GM18873 (cell line): ENCODE data around the gene LIN28B.
"Not testable (repeated sequence)": the region's sequence is repeated elsewhere in the genome, so short reads cannot be mapped to it uniquely, and the experiment has no call there.

Source experiments
- ATAC-seq: cut with Tn5 transposase; IDR thresholded peaks from one replicate; pipeline ENCODE4 v1.9.1; 2021; ENCODE audit warnings: mild to moderate bottlenecking, moderate library complexity, moderate number of reproducible peaks; ENCODE audit not compliant: unreplicated experiment, low FRiP score

LIN28B gene

GRCh38 chr6:105058846-105059245, 101.9 kb downstream of the LIN28B start:
- no peak for ATAC-seq

DNA sequence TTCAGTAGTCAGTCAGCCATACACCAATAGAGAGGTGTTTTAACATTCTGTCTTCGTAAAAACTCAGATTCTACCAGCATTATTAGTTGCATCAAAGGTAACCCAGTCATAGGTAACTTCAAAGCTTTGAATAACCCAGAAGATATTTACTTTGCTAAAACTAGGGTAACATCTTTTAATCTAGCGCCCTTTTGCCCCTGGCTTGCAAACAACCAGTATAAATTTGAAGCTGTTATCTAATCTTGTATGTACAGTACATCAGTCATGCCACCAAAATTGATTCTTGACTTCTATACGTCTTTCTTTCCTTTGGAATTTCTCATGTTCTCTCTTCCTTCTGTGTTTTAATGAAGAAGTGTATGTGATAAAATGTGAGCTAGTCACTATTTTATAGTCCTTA, 109.3 kb downstream of the LIN28B start:
- ATAC-seq: no peak

DNA sequence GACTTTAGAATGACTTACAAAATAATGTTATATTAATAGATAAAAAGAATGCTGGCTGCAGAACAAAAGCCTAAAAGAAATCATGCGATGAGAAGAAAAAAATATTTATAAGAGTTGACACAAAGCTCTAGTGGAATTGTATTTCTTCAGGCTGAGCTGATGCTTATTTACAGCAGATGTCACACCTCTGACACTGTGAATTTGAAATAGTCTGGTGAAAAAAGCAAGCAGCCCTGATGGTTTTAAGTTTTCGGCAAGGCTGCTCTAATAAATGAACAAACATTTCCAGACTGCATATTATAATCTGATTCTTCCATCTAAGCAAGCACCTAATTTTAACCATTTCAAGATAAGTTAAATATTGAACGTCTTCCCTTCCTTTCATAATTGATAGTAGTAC, 109.9 kb downstream of the LIN28B start:
- no peak for ATAC-seq

- ATAC-seq: no peak
Observed at GRCh38 chr6:105067329-105067728, 110.4 kb downstream of the LIN28B start.

DNA sequence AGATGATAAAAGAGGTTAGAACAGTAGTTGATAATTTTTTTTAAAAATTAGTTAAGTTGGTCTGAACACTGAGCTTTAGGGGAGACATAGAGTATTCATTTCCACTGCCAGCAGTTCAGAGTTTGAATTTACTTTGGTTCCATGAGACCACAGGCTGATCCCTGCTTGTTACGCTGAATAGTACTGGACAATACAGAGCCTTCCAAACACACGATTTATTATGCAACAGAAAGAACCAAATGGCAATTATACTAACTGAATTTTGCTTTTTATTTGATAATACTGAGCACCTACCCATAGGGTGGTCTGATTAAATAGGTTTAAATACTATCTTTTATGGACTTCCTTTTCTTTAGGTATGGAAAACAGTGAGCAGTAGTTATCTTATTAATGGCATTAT, 111.5 kb downstream of the LIN28B start:
- no peak for ATAC-seq

GRCh38 chr6:105069821-105070445, 113.0 kb downstream of the LIN28B start:
- ATAC-seq: no peak

- ATAC-seq: no peak
Observed at GRCh38 chr6:105072798-105073199, 115.9 kb downstream of the LIN28B start.

DNA sequence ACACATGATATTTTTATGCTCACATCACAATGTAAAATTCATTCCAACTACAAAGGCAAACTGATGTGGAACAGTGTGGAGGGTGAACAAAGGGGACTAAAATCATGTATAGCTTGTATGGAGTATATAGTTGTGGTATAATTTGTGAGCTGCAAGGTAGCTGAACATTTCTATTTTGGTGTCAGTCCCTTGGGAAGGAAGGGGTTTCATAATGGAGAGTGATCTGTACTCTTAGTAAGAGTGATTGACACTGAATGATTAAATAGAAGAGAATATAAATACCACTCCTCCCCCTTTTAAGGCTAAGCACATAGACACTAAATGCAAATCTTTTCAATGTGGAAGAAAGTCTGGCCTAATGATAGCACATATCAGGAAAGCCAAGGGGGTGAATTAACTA, 118.3 kb downstream of the LIN28B start:
- no peak for ATAC-seq

GRCh38 chr6:105076418-105076817, 119.5 kb downstream of the LIN28B start:
- not testable (repeated sequence) for ATAC-seq

DNA sequence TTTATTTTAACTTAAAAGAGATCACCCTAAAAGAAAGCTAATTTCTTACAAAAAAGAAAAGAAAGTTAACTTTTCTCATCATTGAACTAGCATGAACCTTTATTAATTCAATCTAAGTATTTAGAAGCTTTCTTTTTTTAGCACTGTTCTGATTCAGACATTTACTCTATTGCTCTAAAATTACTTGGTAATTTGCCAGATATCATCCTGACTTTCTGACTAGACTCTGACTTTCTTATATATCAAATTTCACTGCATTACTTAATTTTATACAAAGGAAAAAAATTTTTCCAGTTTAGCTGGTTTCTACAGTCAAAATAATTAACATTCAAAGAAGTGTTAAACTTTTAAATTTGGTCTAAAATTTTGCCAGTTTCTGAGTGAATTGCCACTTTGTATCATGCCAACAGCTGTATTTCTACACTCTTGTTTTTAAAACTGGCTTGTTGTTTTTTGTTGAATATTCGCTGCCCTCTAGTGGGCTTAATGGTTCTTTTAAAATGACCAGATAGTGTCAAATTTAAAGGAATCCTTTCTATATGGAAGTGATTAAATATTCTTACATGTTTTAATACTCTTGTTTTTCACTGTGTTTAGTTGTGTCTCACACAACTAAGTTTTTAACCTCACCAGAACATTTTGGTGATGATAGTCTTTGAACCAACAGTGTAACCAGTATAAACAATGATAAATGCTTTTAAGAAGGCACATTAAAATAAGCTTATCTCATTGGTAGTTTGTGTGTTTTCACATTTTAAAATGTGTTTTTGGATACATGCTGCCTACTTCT, 120.9 kb downstream of the LIN28B start:
- no peak for ATAC-seq

- ATAC-seq: no peak
Observed at GRCh38 chr6:105078386-105078708, 121.4 kb downstream of the LIN28B start.

DNA sequence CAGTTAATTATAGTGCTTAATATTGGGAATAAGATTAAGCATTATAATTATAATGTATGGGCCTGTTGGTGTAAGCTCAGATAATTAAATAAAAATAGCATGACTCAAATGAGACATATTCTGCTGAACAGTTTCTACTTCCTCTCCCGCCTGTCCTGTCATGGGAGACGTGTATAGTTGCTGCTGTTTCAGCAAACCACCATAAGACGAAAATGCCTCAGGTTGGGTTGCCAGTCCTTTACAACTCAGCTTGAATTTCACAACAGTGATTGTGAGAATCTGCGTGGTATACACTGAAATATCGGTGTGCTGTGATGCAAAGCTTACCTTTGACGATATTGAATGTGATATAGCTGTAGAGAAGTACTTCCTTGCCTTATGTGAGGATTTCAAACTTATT, 123.4 kb downstream of the LIN28B start:
- ATAC-seq: no peak

GRCh38 chr6:105081662-105082061, 124.8 kb downstream of the LIN28B start:
- ATAC-seq: not testable (repeated sequence)

- ATAC-seq: peak; percentile 61
Observed at GRCh38 chr6:105087571-105088211, 130.8 kb downstream of the LIN28B start.

GRCh38 chr6:105091140-105091829, 134.4 kb downstream of the LIN28B start:
- ATAC-seq: no peak

GRCh38 chr6:105094133-105094640, 137.3 kb downstream of the LIN28B start:
- no peak for ATAC-seq

GRCh38 chr6:105095139-105095538, 138.2 kb downstream of the LIN28B start:
- ATAC-seq: no peak

GRCh38 chr6:105097288-105097687, 140.4 kb downstream of the LIN28B start:
- ATAC-seq: no peak

GRCh38 chr6:105099371-105099770, 142.5 kb downstream of the LIN28B start:
- ATAC-seq: no peak

DNA sequence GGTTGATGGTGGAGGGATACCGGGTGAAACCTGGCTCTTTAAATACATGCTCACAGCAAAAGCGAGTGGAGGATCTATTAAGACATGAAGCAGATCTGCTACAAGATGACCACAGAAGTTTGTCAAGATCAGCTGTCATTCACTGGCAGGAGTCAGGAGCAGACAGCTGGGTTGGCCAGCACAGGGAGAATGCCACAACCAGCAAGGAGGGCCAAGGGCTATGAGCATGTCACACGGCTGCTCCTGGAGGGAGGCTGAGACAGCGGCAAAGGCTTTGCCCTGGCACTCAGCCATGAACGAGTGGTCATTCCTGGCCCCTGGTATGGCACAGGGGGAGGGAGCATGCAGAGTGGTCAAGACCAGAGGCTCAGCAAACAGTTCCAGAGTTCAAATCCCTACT, 145.3 kb downstream of the LIN28B start:
- ATAC-seq: no peak

DNA sequence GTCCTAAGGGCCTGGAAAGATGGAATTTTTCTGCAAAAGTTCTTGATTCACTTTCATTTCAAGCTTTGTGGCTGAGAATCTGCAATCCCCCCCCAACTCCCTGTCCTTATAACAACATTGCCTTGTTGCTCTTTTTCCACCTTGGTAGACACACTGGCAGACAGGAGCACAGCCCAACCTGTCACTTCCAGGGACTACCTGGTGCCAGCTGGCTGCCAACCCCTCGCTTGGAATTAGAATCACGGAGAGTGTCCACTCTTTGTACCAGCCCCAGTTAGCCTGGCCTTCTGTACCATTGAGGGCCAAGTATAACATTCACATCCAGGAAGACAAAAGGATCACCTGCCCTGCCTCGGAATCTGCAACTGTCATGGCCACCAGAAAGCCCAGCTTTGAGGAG, 148.2 kb downstream of the LIN28B start:
- no peak for ATAC-seq
